Measurements from ENCODE around the gene CCDC160. TPM values are rescaled to one million over a fixed set of nuclear protein-coding genes. Genes with fewer than 3 reads are reported as not detected.

CCDC160 gene
- total RNA-seq, 1 donor from 2014 or later: 21.6 TPM

DNA sequence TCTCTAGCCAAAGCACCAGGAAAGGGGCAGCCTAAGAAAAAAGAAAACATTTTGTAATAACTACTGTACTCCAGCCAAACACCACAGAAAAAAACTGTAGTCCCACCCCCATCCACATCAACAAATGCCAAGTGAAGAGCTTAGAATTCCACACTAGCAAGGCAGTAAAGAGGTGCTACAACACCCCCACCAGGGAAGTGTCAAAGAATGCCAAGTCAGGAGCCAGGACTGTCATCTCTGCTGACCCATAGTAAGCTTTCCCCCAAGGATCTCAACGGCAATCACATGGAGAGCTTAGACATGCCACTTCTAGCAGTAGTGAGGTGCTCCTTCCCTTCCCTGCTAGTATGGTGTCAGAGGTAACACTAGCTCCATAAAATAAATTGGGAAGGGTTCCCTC is 34.4 kb upstream of the CCDC160 start:
- no peak overlapping the region for H2AFZ ChIP-seq (replicated peaks)
- no peak overlapping the region for H3K4me2 ChIP-seq
- H3K4me3 ChIP-seq: no peak overlapping the region
- no peaks in the 10 kb centered on the region for H3K27me3 ChIP-seq
- H3F3A ChIP-seq (ENCODE audit: low read depth): no peaks in the 10 kb centered on the region
- no peak overlapping the region for H3K9ac ChIP-seq
- H4K20me1 ChIP-seq (ENCODE audit: low read depth): no peaks in the 10 kb centered on the region
- H3K9me3 Mint-ChIP-seq: peaks cover 11% of the 10 kb centered on the region
- peaks cover 5% of the 10 kb centered on the region for H3K27me3 Mint-ChIP-seq (ENCODE audit: insufficient read depth, low read depth)
- H3K36me3 Mint-ChIP-seq: peaks cover 4% of the 10 kb centered on the region
- no peaks in the 10 kb centered on the region for H3K4me1 ChIP-seq
- no peaks in the 10 kb centered on the region for H3K36me3 ChIP-seq
- peaks cover 2% of the 10 kb centered on the region for H3K9me3 ChIP-seq (ENCODE audit: low read depth)
- no peak overlapping the region for H3K27ac ChIP-seq
- H3K4me1 Mint-ChIP-seq: no peaks in the 10 kb centered on the region
- no peak overlapping the region for H3K27ac Mint-ChIP-seq
- no peak for DNase-seq (ENCODE audit: low spot score)
- no peak overlapping the region for H3K4me3 Mint-ChIP-seq
- TF ChIP-seq EZH2 (IDR thresholded peaks at IDR 0.05) (no peak), EZH2phosphoT487 (IDR thresholded peaks at IDR 0.05) (no peak)
- TF ChIP-seq, protein P1, sequence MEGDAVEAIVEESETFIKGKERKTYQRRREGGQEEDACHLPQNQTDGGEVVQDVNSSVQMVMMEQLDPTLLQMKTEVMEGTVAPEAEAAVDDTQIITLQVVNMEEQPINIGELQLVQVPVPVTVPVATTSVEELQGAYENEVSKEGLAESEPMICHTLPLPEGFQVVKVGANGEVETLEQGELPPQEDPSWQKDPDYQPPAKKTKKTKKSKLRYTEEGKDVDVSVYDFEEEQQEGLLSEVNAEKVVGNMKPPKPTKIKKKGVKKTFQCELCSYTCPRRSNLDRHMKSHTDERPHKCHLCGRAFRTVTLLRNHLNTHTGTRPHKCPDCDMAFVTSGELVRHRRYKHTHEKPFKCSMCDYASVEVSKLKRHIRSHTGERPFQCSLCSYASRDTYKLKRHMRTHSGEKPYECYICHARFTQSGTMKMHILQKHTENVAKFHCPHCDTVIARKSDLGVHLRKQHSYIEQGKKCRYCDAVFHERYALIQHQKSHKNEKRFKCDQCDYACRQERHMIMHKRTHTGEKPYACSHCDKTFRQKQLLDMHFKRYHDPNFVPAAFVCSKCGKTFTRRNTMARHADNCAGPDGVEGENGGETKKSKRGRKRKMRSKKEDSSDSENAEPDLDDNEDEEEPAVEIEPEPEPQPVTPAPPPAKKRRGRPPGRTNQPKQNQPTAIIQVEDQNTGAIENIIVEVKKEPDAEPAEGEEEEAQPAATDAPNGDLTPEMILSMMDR (IDR thresholded peaks at IDR 0.05): no peak
- H3K79me2 ChIP-seq (ENCODE audit: low read depth): no peaks in the 10 kb centered on the region

DNA sequence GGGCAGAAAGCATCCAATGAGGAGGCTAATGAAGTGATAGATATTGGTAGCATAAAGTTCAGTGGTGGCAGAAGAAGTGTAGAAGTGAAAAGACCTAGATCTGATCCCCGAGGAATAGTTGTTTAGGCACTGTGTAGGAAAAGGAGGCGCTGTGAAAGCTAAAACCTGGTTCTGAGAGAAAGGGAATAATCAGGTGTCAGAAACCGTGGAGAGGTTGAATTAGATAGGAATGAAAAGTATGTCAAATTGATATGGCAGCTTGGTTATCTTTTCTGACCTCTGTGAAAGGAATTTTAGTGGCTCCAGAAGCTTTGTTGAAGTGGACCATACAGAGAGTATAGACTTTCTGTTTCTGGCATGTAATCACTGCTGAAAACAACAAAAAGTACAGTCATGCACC is 30.8 kb upstream of the CCDC160 start:
- Mint-ChIP-seq H3K36me3 (peaks cover 2% of the 10 kb centered on the region), H3K9me3 (peaks cover 18% of the 10 kb centered on the region), H3K27ac (no peak overlapping the region)

DNA sequence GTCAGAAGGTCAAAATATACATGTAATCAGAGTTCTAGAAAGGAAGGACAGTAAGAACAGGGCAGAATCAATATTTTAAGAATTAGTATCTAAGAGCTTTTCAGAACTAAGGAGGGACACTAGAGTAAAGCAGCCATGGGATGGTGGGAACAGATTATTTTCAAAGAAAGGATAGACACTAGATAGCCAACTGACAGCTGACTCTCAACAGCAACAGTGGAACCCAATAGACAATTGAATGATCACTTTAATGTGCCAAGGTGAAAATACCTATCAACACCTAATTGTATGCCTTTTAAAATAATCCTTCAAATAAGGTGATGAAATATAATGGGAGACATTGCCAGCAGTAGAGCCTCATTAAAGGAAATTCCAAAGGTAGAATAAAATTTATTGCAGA is 26.5 kb upstream of the CCDC160 start:
- H3K27me3 ChIP-seq: no peaks in the 10 kb centered on the region
- H3F3A ChIP-seq (ENCODE audit: low read depth): no peaks in the 10 kb centered on the region
- H3K9me3 Mint-ChIP-seq: peaks cover 30% of the 10 kb centered on the region
- H3K4me3 Mint-ChIP-seq: no peak overlapping the region
- H3K36me3 Mint-ChIP-seq: peaks cover 2% of the 10 kb centered on the region
- TF ChIP-seq EZH2 (IDR thresholded peaks at IDR 0.05) (no peak), EZH2phosphoT487 (IDR thresholded peaks at IDR 0.05) (no peak)
- TF ChIP-seq, protein P1 (IDR thresholded peaks at IDR 0.05): no peak
- no peak overlapping the region for H3K4me2 ChIP-seq
- peaks cover 24% of the 10 kb centered on the region for H3K9me3 ChIP-seq (ENCODE audit: low read depth)
- H3K4me3 ChIP-seq: no peak overlapping the region
- no peaks in the 10 kb centered on the region for H3K4me1 Mint-ChIP-seq
- H3K27me3 Mint-ChIP-seq (ENCODE audit: insufficient read depth, low read depth): peaks cover 5% of the 10 kb centered on the region
- no peaks in the 10 kb centered on the region for H4K20me1 ChIP-seq (ENCODE audit: low read depth)
- H3K79me2 ChIP-seq (ENCODE audit: low read depth): no peaks in the 10 kb centered on the region
- no peak overlapping the region for H3K27ac ChIP-seq
- DNase-seq (ENCODE audit: low spot score): no peak
- no peak overlapping the region for H3K9ac ChIP-seq
- H3K36me3 ChIP-seq: no peaks in the 10 kb centered on the region
- H3K4me1 ChIP-seq: no peaks in the 10 kb centered on the region
- H2AFZ ChIP-seq (replicated peaks): no peak overlapping the region
- no peak overlapping the region for H3K27ac Mint-ChIP-seq

More for the DNA sequence above, 30.8 kb upstream of the CCDC160 start:
- Histone ChIP-seq H3K4me2 (no peak overlapping the region), H3K4me1 (no peaks in the 10 kb centered on the region), H4K20me1 (ENCODE audit: low read depth) (no peaks in the 10 kb centered on the region), H3K27ac (no peak overlapping the region), H3K4me3 (no peak overlapping the region), H3F3A (ENCODE audit: low read depth) (no peaks in the 10 kb centered on the region), H3K27me3 (no peaks in the 10 kb centered on the region), H3K9ac (no peak overlapping the region), H2AFZ (replicated peaks) (no peak overlapping the region), H3K79me2 (ENCODE audit: low read depth) (no peaks in the 10 kb centered on the region), H3K36me3 (no peaks in the 10 kb centered on the region), H3K9me3 (ENCODE audit: low read depth) (peaks cover 12% of the 10 kb centered on the region)
- H3K4me1 Mint-ChIP-seq: no peaks in the 10 kb centered on the region
- H3K27me3 Mint-ChIP-seq (ENCODE audit: insufficient read depth, low read depth): peaks cover 7% of the 10 kb centered on the region
- no peak overlapping the region for H3K4me3 Mint-ChIP-seq
- TF ChIP-seq EZH2phosphoT487 (IDR thresholded peaks at IDR 0.05) (no peak), EZH2 (IDR thresholded peaks at IDR 0.05) (no peak)
- TF ChIP-seq, protein P1 (IDR thresholded peaks at IDR 0.05): no peak
- no peak for DNase-seq (ENCODE audit: low spot score)

Data from neural progenitor cell (in vitro differentiated cells).